B cell (primary cell): ENCODE measurements around the gene RAB9A.

Experiments used
- EZH2 ChIP-seq: IDR thresholded peaks from 2 replicates; pipeline ENCODE4 v1.6.1; 2012; ENCODE audit warnings: borderline replicate concordance, low read depth, mild to moderate bottlenecking, moderate library complexity, low read length; ENCODE audit not compliant: insufficient read depth, poor library complexity, severe bottlenecking
- TF ChIP-seq, protein P1 (sequence below): fragments of 200-600 bp; IDR thresholded peaks from one replicate; pipeline ENCODE4 v1.8.0; 2022; ENCODE audit warnings: antibody characterized with exemption, mild to moderate bottlenecking

DNA sequence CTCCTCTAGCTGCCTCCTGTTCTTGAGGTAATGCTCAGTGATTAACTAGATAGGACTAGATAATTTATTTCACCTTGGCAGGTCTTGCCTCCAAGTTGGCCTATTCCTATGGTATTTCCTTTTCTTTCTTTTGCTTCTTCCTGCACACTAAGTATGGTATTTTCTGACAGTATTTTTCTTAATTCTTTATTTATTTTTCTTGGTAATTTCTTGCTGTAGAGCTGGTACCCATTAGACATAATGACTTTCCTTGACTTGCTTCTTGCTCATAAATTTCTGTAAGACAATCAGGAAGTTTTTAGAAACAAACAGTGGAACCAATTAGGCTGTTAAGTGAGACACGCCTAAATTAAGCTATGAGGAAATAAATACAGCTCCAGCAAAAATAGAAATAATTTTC lies 9.5 kb downstream of the RAB9A start:
- TF ChIP-seq EZH2: no peak
- TF ChIP-seq, protein P1, sequence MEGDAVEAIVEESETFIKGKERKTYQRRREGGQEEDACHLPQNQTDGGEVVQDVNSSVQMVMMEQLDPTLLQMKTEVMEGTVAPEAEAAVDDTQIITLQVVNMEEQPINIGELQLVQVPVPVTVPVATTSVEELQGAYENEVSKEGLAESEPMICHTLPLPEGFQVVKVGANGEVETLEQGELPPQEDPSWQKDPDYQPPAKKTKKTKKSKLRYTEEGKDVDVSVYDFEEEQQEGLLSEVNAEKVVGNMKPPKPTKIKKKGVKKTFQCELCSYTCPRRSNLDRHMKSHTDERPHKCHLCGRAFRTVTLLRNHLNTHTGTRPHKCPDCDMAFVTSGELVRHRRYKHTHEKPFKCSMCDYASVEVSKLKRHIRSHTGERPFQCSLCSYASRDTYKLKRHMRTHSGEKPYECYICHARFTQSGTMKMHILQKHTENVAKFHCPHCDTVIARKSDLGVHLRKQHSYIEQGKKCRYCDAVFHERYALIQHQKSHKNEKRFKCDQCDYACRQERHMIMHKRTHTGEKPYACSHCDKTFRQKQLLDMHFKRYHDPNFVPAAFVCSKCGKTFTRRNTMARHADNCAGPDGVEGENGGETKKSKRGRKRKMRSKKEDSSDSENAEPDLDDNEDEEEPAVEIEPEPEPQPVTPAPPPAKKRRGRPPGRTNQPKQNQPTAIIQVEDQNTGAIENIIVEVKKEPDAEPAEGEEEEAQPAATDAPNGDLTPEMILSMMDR: no peak
